ENCODE results near the gene TRIM25. TPM values are rescaled to one million over a fixed set of nuclear protein-coding genes. Genes with fewer than 3 reads are reported as not detected.

Gene TRIM25
- total RNA-seq, 1 experiment from 2014 or later, result 92.8 TPM

DNA sequence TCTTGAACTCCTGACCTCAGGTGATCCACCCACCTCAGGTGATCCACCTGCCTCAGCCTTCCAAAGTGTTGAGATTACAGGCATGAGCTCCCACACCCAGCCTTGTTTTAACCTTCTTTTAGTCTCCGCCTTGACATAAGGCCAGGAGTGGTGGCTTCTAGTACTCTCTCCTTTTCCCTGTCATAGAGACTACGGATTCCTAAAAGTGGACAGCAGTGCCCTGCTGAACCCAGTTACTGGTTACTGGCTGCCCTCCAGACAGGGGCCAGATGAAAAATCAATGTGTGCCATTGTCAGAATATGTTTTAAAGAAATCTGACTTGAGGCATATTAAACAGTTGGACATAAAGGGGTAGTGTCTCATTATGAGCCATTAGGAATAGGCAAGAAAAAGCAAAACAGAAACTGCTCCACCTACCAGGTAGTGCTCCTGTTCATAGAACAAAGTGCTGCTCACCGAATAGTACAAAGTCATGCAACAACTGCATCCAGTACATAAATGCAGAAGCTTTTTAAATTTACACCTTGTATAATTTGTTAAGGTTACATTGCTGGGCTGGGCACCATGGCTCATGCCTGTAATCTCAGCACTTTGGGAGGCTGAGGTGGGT, 32.1 kb downstream of the TRIM25 start:
- no TSS peak for BruUV-seq (replicated peaks)
- H3K27ac ChIP-seq, result no peak overlapping the region
- H3K36me3 ChIP-seq (ENCODE audit: low read depth), result peaks cover 6% of the 10 kb centered on the region
- no peaks in the 10 kb centered on the region for H3K9me2 ChIP-seq (ENCODE audit: insufficient read depth)
- H3K4me2 ChIP-seq, result no peak overlapping the region
- H3K4me3 ChIP-seq, result no peak overlapping the region
- no peaks in the 10 kb centered on the region for H3K4me1 ChIP-seq (replicated peaks; ENCODE audit: insufficient read depth)
- DNase-seq, result no peak
- intact Hi-C loops (cut with micrococcal nuclease; ENCODE audit: unreplicated experiment), result no loop called here
- no peaks in the 10 kb centered on the region for H3K79me2 ChIP-seq (ENCODE audit: low read depth)
- H3K27me3 ChIP-seq (ENCODE audit: insufficient read depth, low read depth), result no peaks in the 10 kb centered on the region
- POLR2A ChIA-PET (ENCODE audit: unreplicated experiment), result no interaction called here
- no peak for TF ChIP-seq EZH2 (IDR thresholded peaks at IDR 0.05; ENCODE audit: low read depth)
- no peak for TF ChIP-seq CTCF (conservative IDR thresholded peaks at IDR 0.05)
- H3K9me3 ChIP-seq (ENCODE audit: insufficient read depth, low read depth), result no peaks in the 10 kb centered on the region
- H4K20me1 ChIP-seq (ENCODE audit: insufficient read depth), result no peaks in the 10 kb centered on the region
- peaks cover 10% of the 10 kb centered on the region; the same call in 1 of the 2 replicates for H3F3A ChIP-seq (ENCODE audit: insufficient read depth, low read depth)
- CTCF ChIA-PET, result no interaction called here
- no peak overlapping the region for H2AFZ ChIP-seq

GRCh38 chr17:56880571-56880970, 33.3 kb downstream of the TRIM25 start:
- TF ChIP-seq EZH2 (IDR thresholded peaks at IDR 0.05; ENCODE audit: low read depth), result no peak
- ChIA-PET CTCF (no interaction called here), POLR2A (ENCODE audit: unreplicated experiment) (no interaction called here)
- H2AFZ ChIP-seq, result no peak overlapping the region
- no peaks in the 10 kb centered on the region for H3K9me3 ChIP-seq (ENCODE audit: insufficient read depth, low read depth)
- no peak overlapping the region for H3K4me2 ChIP-seq
- no peaks in the 10 kb centered on the region for H3K4me1 ChIP-seq (replicated peaks; ENCODE audit: insufficient read depth)
- intact Hi-C loops (cut with micrococcal nuclease; ENCODE audit: unreplicated experiment), result no loop called here
- DNase-seq, result no peak
- no peaks in the 10 kb centered on the region for H3K36me3 ChIP-seq (ENCODE audit: low read depth)
- H3F3A ChIP-seq (ENCODE audit: insufficient read depth, low read depth), result peaks cover 10% of the 10 kb centered on the region; the same call in 1 of the 2 replicates
- no peak overlapping the region for H3K27ac ChIP-seq
- H3K27me3 ChIP-seq (ENCODE audit: insufficient read depth, low read depth), result no peaks in the 10 kb centered on the region
- no TSS peak for BruUV-seq (replicated peaks)
- H3K9me2 ChIP-seq (ENCODE audit: insufficient read depth), result no peaks in the 10 kb centered on the region
- no peaks in the 10 kb centered on the region for H3K79me2 ChIP-seq (ENCODE audit: low read depth)
- no peak overlapping the region for H3K4me3 ChIP-seq
- H4K20me1 ChIP-seq (ENCODE audit: insufficient read depth), result no peaks in the 10 kb centered on the region

GRCh38 chr17:56880133-56880532, 33.7 kb downstream of the TRIM25 start:
- ChIA-PET POLR2A (ENCODE audit: unreplicated experiment) (no interaction called here), CTCF (no interaction called here)
- TF ChIP-seq EZH2 (IDR thresholded peaks at IDR 0.05; ENCODE audit: low read depth) (no peak), CTCF (conservative IDR thresholded peaks at IDR 0.05) (no peak)
- Histone ChIP-seq H3K27me3 (ENCODE audit: insufficient read depth, low read depth) (no peaks in the 10 kb centered on the region), H4K20me1 (ENCODE audit: insufficient read depth) (no peaks in the 10 kb centered on the region), H3K4me1 (replicated peaks; ENCODE audit: insufficient read depth) (no peaks in the 10 kb centered on the region), H3K4me3 (no peak overlapping the region), H3K79me2 (ENCODE audit: low read depth) (no peaks in the 10 kb centered on the region), H3F3A (ENCODE audit: insufficient read depth, low read depth) (peaks cover 9% of the 10 kb centered on the region; the same call in 1 of the 2 replicates), H3K36me3 (ENCODE audit: low read depth) (no peaks in the 10 kb centered on the region), H3K4me2 (no peak overlapping the region), H3K9me3 (ENCODE audit: insufficient read depth, low read depth) (no peaks in the 10 kb centered on the region), H3K9me2 (ENCODE audit: insufficient read depth) (no peaks in the 10 kb centered on the region), H2AFZ (no peak overlapping the region), H3K27ac (no peak overlapping the region)
- intact Hi-C loops (cut with micrococcal nuclease; ENCODE audit: unreplicated experiment), result no loop called here
- no peak for DNase-seq
- BruUV-seq (replicated peaks), result no TSS peak

- BruUV-seq (replicated peaks), result no TSS peak
- H3K27me3 ChIP-seq (ENCODE audit: insufficient read depth, low read depth), result no peaks in the 10 kb centered on the region
- POLR2A ChIA-PET (ENCODE audit: unreplicated experiment), result interaction anchor here (0.6 kb wide), 1 partner anchor 22 kb away, joined by 4 read pairs; no protein-coding TSS in a partner anchor
- H4K20me1 ChIP-seq (ENCODE audit: insufficient read depth), result no peaks in the 10 kb centered on the region
- H3K4me3 ChIP-seq, result no peak overlapping the region
- CTCF ChIA-PET, result no interaction called here
- DNase-seq, result no peak
- no peaks in the 10 kb centered on the region for H3K79me2 ChIP-seq (ENCODE audit: low read depth)
- H3F3A ChIP-seq (ENCODE audit: insufficient read depth, low read depth), result peaks cover 4% of the 10 kb centered on the region; the same call in 1 of the 2 replicates
- no peak overlapping the region for H2AFZ ChIP-seq
- H3K4me2 ChIP-seq, result no peak overlapping the region
- H3K9me3 ChIP-seq (ENCODE audit: insufficient read depth, low read depth), result no peaks in the 10 kb centered on the region
- H3K4me1 ChIP-seq (replicated peaks; ENCODE audit: insufficient read depth), result no peaks in the 10 kb centered on the region
- intact Hi-C loops (cut with micrococcal nuclease; ENCODE audit: unreplicated experiment), result no loop called here
- H3K27ac ChIP-seq, result no peak overlapping the region
- TF ChIP-seq EZH2 (IDR thresholded peaks at IDR 0.05; ENCODE audit: low read depth) (no peak), CTCF (conservative IDR thresholded peaks at IDR 0.05) (no peak)
- no peaks in the 10 kb centered on the region for H3K9me2 ChIP-seq (ENCODE audit: insufficient read depth)
- no peaks in the 10 kb centered on the region for H3K36me3 ChIP-seq (ENCODE audit: low read depth)
These were observed 34.6 kb downstream of the TRIM25 start for GRCh38 chr17:56879280-56879679.
